Ecto neural progenitor cell (in vitro differentiated cells): ENCODE results near the gene STIM2.
"Not testable (repeated sequence)": the region's sequence is repeated elsewhere in the genome, so short reads cannot be mapped to it uniquely, and the experiment has no call there.

Experiments used
- DNase-seq: peaks from one replicate; pipeline ENCODE4 v3.0.0-alpha.2; 2018; ENCODE audit warnings: low spot score

Gene STIM2

DNA sequence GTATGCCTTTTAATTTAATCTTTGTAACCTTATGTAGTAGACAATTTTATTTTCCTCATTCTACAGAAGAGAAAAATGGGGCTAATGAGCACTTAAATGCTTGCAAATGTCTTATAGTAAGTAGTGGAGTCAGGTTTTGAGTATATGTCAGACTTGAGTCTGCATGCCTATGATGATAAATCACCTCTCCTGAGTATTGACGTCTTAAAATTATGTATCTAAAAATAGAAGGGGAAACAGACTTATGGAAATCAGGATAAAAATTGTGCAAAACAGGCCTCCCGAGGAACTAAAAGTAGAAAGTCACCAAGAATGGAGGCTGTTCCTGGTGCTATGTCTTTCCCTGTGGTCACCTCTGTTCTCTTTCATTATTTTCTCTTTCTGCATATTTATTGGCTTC lies 92.7 kb downstream of the STIM2 start:
- no peak for DNase-seq

GRCh38 chr4:26953770-26954423 lies 93.3 kb downstream of the STIM2 start:
- no peak for DNase-seq

DNA sequence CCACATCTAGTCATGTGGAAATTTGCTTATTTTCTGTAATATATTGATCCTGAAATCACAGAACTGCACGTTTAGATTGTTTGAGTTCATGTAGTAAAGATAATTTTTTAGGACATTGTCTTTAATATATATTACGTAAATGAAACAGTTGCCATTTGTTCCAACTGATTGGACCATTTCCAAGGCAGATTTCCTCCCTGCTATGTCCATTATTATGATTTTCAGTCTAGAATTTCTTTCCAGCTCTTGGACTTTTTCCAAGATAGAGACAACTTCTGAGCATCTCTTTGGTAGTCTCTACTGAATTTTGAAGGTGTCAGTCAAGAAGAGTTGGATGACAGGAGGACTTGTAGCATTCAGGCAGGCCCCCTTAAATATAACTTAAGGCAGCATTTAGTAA lies 94.6 kb downstream of the STIM2 start:
- no peak for DNase-seq

GRCh38 chr4:26958925-26959653 lies 98.4 kb downstream of the STIM2 start:
- no peak for DNase-seq

- no peak for DNase-seq
Measured at GRCh38 chr4:26959654-26960047, 99.0 kb downstream of the STIM2 start.

DNA sequence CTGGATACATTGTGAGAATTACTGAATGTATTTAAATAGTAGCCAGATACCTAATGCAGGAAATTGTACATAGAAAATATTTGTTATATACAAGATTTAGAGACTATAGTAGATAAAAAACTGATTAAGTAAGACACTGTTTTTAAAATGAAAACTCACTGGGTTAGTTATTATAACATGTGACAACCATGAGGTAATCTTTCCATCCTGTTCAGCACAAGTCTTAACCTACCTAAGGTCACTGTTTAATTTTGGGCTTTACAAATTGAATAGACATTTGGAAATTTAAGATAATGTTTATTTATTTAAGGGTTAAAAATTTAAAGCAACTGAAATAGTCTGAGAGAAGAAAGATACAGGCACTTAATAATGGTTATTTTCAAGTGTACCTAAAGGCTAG lies 102.1 kb downstream of the STIM2 start:
- no peak for DNase-seq

DNA sequence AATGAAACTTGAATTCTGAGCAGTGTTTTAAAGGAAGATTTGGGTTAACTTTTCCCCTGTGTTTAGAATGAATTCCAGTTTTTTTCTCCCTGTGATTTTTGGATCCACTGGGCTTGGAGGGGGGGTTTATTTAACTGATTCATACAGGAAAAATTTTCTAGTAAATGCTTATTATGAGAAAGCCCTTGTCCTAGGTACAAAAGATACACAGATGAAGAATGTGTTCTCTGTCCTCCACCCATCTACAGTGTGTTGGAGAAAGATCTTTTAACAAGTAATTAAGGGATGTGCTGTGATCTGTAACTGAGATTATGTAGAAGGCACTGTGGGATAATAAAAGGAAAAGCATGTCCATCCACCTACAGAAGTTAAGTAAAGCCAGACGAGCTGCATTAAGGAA lies 103.9 kb downstream of the STIM2 start:
- no peak for DNase-seq

DNA sequence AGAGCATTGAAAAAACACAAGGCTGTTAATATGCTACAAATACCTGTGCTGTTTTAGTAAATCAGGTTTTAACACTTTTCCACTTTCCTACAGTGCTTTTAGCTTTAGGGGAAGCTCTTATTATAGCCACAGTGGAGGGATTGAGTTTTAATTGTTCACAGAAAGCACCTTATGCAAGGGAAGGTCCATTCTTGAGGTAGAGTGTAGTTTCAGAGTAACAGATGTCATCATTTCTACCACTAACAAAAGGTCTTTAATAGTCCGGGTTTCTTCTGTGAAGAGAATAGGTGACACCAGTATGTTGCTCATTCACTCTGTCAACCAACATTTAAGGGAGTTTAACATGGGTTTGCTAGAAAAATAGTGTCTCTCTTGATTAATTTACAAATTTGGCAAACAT lies 104.4 kb downstream of the STIM2 start:
- no peak for DNase-seq

DNA sequence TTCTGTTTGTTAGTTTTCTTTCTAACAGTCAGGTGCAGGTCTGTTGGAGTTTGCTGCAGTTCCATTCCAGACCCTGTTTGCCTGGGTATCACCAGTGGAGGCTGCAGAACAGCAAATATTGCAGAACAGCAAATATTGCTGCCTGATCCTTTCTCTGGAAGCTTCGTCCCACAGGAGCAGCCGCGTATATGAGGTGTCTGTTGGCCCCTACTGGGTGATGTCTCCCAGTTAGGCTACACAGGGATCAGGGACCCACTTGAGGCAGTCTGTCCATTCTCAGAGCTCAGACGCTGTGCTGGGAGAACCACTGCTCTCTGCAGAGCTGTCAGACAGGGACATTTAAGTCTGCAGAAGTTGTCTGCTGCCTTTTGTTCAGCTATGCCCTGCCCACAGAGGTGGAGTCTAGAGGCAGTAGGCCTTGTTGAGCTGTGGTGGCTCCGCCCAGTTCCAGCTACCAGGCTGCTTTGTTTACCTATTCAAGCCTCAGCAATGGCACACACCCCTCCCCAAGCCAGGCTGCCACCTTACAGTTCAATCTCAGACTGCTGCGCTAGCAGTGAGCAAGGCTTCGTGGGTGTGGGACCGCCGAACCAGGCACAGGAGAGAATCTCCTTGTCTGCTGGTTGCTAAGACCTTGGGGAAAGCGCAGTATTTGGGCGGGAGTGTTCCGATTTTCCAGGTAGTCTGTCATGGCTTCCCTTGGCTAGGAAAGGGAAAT lies 115.0 kb downstream of the STIM2 start:
- DNase-seq, result not testable (repeated sequence)

- no peak for DNase-seq
Measured at GRCh38 chr4:26978387-26979053, 117.9 kb downstream of the STIM2 start.

DNA sequence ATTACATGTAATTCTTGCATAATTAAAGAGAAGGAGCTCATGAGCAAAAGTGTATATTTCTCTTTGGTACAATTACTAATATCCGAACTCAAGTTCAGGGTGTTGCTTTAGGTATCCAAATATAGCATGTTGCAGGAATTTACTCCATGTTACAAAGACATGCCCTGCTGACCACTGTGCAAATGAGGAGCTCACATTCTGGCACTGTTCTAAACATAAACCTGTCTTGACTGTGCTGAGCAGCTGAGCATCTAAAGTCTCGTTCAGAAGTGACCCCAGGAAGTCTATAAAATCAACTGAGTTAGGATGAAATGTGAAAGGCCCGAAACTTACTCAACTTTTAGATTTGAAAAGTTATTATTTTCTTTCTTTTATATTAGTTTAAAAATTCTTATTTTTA lies 124.3 kb downstream of the STIM2 start:
- no peak for DNase-seq

DNA sequence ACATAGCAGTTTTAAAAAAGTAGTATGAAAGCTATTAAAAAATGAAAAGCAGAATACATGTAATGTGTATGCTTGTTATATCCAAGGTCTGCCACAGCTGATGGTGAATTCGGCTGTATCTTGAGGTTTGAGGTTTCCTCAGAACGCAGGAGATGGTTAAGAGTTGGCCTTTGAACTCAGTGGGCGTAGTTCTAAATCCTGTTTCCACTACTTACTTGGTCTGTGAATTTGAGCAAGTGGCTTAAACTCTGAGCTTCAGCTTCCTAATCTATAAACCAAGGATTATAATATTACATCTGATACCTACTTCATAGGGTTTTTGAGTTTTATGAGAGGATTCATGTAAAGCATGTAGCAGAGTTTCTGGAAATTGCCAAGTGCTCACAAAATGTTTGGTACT lies 125.2 kb downstream of the STIM2 start:
- no peak for DNase-seq

- no peak for DNase-seq
Measured at GRCh38 chr4:26987191-26987590, 126.5 kb downstream of the STIM2 start.

DNA sequence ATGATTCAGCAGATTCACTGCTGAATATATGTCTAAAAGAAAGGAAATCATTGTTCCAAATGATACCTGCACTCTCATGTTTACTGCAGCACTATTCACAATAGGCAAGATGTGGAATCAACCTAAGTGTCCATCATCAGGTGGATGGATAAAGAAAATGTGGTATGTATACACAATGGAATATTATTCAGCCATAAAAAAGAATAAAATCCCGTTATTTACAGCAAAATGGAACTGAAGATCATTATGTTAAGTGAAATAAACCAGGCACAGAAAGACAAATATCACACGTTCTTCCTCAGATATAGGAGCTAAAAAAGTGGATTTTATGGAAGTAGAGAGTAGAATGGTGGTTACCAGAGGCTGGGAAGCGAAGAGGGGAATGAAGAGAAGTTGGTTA lies 130.4 kb downstream of the STIM2 start:
- no peak for DNase-seq

GRCh38 chr4:26992657-26993361 lies 132.2 kb downstream of the STIM2 start:
- DNase-seq, result no peak

DNA sequence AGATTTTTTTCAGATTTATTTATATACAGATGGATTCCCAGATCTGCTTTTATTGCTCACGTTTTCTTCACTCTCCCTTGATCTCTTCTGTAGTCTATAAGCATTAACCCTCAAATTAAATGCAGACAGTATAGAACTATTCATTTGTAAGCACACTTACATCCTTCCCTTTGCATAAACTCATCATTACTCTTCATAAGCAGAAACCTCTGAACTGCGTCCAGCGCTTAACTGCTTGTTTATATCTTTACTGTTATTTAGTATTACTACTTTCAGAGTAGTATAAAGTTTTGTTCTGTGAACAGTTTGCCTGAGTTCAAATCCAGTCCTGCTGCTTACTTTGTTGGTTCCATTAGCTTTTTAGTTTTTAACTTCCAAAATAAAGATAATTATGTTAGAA lies 132.9 kb downstream of the STIM2 start:
- DNase-seq, result no peak

GRCh38 chr4:26993967-26994366 lies 133.3 kb downstream of the STIM2 start:
- DNase-seq, result no peak

DNA sequence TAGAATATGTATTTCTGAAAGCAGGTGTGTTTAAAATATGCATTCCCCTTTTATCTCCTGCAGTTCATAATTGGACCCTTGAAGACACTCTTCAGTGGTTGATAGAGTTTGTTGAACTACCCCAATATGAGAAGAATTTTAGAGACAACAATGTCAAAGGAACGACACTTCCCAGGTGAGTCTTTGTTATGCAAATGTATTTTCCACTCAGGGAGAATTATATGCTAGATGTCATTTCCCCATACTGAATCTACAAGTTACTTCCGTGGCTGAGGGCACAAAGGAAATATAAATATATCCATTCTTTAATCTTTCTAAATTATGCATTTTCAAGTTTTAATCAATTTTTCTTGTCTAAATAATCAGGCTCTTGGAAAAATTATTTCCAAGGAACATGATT lies 134.7 kb downstream of the STIM2 start:
- DNase-seq, result no peak

DNA sequence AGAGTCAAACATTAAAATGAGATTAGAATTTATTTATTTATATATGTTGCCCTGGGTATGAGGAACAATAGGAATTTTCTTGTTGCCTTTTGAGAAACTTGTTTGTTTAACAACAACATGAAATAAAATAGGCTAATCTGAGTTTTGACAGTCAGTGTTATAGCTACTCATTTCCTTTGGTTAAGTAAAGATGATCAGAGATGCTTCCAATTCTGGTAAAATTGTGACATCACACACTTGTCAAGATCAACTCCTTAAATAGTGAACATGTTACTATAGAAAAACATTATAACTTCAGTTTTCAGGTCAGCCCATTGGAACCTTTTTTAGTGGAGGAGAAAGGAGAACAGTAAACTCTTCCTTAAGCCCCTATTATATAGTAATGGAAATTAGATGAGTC lies 136.1 kb downstream of the STIM2 start:
- no peak for DNase-seq

DNA sequence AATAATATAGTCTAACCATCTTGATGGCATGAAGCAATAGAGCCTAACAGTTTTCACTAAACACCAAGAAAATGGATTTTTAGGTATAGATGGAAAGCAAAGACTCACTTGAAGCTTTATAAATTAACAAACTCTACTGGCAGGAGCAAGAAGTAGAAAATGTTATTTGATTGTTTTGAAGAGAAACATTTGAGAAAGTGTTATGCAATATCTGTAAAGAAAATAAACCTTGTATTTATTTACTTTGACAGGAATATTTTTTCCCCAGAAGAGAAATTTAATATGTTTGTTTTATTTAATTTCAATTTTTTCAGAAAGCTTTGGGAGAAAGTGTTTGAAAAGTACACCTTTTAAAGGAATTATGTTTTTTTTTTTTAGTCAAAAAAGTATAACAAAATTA lies 139.0 kb downstream of the STIM2 start:
- DNase-seq, result no peak

DNA sequence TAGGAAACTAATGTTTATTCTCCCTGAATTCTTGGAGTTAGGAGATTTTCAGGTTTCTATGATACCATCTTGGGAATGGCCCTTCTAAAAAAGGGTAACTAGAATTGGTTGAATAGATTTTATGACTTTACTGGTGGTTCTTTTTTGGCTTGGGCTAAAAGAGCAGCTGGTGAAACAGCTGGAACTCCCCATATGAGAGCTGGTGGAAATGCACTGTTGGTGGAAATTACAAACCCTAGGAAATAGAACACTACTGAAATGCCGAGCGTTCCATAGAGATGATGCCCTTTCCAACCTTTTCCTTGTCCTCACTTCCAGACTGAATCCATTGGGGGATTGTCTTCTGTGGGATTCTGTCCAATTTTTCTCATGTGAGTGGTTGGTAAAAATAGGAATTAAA lies 139.5 kb downstream of the STIM2 start:
- DNase-seq, result no peak

DNA sequence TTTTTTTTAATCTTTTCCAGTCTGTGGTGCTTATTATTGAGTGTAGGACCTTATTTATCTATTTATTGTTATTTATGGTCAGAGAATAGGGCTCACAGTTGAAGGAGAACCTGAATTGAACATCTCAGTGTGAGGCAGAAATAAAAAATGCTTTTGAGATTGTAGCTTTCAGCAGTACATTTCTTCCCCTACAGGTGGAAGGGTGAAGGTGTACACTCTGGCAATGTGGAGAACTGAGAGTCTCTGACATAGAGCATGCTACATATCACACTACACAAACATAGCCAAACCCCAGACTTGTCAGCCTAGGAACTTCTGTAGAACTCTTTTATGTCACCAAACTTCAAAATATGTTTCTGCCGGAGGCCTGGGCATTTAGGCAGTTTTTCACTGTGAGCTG lies 140.2 kb downstream of the STIM2 start:
- no peak for DNase-seq
